Activated CD4-positive, alpha-beta T cell treated with anti-CD3 and anti-CD28 coated beads, Interleukin-2, amount 50 U/mL, for 4 hours (primary cell): ENCODE measurements around the gene CUTC.
"Not testable (repeated sequence)": the region's sequence is repeated elsewhere in the genome, so short reads cannot be mapped to it uniquely, and the experiment has no call there.

Experiments used
- DNase-seq, 2 experiments: peaks; one replicate each; pipeline ENCODE4 v3.0.0-alpha.2; 2020

CUTC gene

GRCh38 chr10:99743841-99744240 is 11.8 kb downstream of the CUTC start:
- no peak for DNase-seq

GRCh38 chr10:99746166-99746565 is 14.1 kb downstream of the CUTC start:
- not testable (repeated sequence) for DNase-seq

GRCh38 chr10:99748823-99749451 is 16.9 kb downstream of the CUTC start:
- no peak for DNase-seq

- DNase-seq, result no peak
Observed at GRCh38 chr10:99750641-99751040, 18.6 kb downstream of the CUTC start.

GRCh38 chr10:99754670-99755069 is 22.6 kb downstream of the CUTC start:
- DNase-seq, result no peak

GRCh38 chr10:99756159-99756558 is 24.1 kb downstream of the CUTC start:
- no peak for DNase-seq

GRCh38 chr10:99758211-99758891 is 26.3 kb downstream of the CUTC start:
- no peak for DNase-seq

- DNase-seq, result no peak
Observed at GRCh38 chr10:99760321-99760720, 28.3 kb downstream of the CUTC start.

GRCh38 chr10:99761365-99761764 is 29.3 kb downstream of the CUTC start:
- no peak for DNase-seq

GRCh38 chr10:99765672-99766301 is 33.8 kb downstream of the CUTC start:
- DNase-seq, result no peak

GRCh38 chr10:99766302-99766681 is 34.3 kb downstream of the CUTC start:
- no peak for DNase-seq

GRCh38 chr10:99767901-99768300 is 35.9 kb downstream of the CUTC start:
- DNase-seq, result no peak

- DNase-seq, result no peak
Observed at GRCh38 chr10:99768556-99768955, 36.5 kb downstream of the CUTC start.

GRCh38 chr10:99769706-99770105 is 37.7 kb downstream of the CUTC start:
- no peak for DNase-seq

- no peak for DNase-seq
Observed at GRCh38 chr10:99770408-99771045, 38.5 kb downstream of the CUTC start.

- no peak for DNase-seq
Observed at GRCh38 chr10:99775850-99776249, 43.8 kb downstream of the CUTC start.

- no peak for DNase-seq
Observed at GRCh38 chr10:99777918-99778714, 46.1 kb downstream of the CUTC start.

- DNase-seq, result no peak
Observed at GRCh38 chr10:99779335-99779734, 47.3 kb downstream of the CUTC start.

- DNase-seq, result no peak
Observed at GRCh38 chr10:99781734-99782429, 49.8 kb downstream of the CUTC start.

- DNase-seq, result no peak
Observed at GRCh38 chr10:99782447-99783286, 50.6 kb downstream of the CUTC start, which contains the start of gene ABCC2. Gene ABCC2, plus strand, starts transcription at chr10:99782640. Its CDS starts 205 bp downstream, at chr10:99782845.

- DNase-seq, result no peak
Observed at GRCh38 chr10:99784016-99784726, 52.1 kb downstream of the CUTC start.
